ENCODE measurements around the gene FGF14.

FGF14 gene

GRCh38 chr13:101898676-101899075 lies 503.2 kb downstream of the FGF14 start:
- H3K27ac ChIP-seq = no peak overlapping the region
- TF ChIP-seq, protein P1, sequence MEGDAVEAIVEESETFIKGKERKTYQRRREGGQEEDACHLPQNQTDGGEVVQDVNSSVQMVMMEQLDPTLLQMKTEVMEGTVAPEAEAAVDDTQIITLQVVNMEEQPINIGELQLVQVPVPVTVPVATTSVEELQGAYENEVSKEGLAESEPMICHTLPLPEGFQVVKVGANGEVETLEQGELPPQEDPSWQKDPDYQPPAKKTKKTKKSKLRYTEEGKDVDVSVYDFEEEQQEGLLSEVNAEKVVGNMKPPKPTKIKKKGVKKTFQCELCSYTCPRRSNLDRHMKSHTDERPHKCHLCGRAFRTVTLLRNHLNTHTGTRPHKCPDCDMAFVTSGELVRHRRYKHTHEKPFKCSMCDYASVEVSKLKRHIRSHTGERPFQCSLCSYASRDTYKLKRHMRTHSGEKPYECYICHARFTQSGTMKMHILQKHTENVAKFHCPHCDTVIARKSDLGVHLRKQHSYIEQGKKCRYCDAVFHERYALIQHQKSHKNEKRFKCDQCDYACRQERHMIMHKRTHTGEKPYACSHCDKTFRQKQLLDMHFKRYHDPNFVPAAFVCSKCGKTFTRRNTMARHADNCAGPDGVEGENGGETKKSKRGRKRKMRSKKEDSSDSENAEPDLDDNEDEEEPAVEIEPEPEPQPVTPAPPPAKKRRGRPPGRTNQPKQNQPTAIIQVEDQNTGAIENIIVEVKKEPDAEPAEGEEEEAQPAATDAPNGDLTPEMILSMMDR (IDR thresholded peaks at IDR 0.05) = no peak
- TF ChIP-seq ZFX (IDR thresholded peaks at IDR 0.05; ENCODE audit: borderline replicate concordance) = no peak

GRCh38 chr13:101896541-101896940 lies 505.3 kb downstream of the FGF14 start:
- TF ChIP-seq, protein P1 (IDR thresholded peaks at IDR 0.05) = no peak
- TF ChIP-seq ZFX (IDR thresholded peaks at IDR 0.05; ENCODE audit: borderline replicate concordance) = no peak
- H3K27ac ChIP-seq = no peak overlapping the region

GRCh38 chr13:101893021-101893420 lies 508.8 kb downstream of the FGF14 start:
- H3K27ac ChIP-seq = no peak overlapping the region
- TF ChIP-seq, protein P1 (IDR thresholded peaks at IDR 0.05) = no peak

- no peak overlapping the region for H3K27ac ChIP-seq
- TF ChIP-seq ZFX (IDR thresholded peaks at IDR 0.05; ENCODE audit: borderline replicate concordance) = no peak
- TF ChIP-seq, protein P1 (IDR thresholded peaks at IDR 0.05) = no peak
Measured at GRCh38 chr13:101892296-101892695, 509.6 kb downstream of the FGF14 start.

GRCh38 chr13:101881593-101881992 lies 520.3 kb downstream of the FGF14 start:
- no peak overlapping the region for H3K27ac ChIP-seq
- TF ChIP-seq ZFX (IDR thresholded peaks at IDR 0.05; ENCODE audit: borderline replicate concordance) = no peak
- TF ChIP-seq, protein P1 (IDR thresholded peaks at IDR 0.05) = no peak

DNA sequence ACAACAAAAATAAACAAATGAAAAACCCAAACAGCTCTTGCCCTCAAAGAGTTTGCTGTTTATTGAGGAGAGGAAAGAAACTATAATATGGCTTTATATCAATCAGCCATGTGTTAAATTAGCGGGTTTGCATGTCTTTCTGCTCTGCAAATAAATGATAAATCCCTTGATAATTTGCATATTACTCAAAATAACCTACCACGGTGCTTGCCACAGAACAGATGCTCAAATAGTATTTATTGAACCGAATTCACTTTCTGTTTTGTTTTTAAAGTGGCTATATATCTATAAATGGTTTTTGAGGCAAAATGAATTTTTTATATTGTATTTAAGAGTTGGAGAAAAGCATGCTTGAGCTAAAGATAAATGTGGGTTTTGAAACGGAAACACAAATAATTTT lies 521.3 kb downstream of the FGF14 start:
- TF ChIP-seq ZFX (IDR thresholded peaks at IDR 0.05; ENCODE audit: borderline replicate concordance) = no peak
- TF ChIP-seq, protein P1 (IDR thresholded peaks at IDR 0.05) = no peak
- no peak overlapping the region for H3K27ac ChIP-seq

- TF ChIP-seq ZFX (IDR thresholded peaks at IDR 0.05; ENCODE audit: borderline replicate concordance) = no peak
- TF ChIP-seq, protein P1 (IDR thresholded peaks at IDR 0.05) = no peak
- no peak overlapping the region for H3K27ac ChIP-seq
Measured at GRCh38 chr13:101876951-101877350, 524.9 kb downstream of the FGF14 start.

Measured in 22Rv1 (cell line).